ENCODE measurements around the gene A3GALT2. TPM values are rescaled to one million over a fixed set of nuclear protein-coding genes. Genes with fewer than 3 reads are reported as not detected.

The A3GALT2 gene
- polyA plus RNA-seq, 3 donors, result not detected

DNA sequence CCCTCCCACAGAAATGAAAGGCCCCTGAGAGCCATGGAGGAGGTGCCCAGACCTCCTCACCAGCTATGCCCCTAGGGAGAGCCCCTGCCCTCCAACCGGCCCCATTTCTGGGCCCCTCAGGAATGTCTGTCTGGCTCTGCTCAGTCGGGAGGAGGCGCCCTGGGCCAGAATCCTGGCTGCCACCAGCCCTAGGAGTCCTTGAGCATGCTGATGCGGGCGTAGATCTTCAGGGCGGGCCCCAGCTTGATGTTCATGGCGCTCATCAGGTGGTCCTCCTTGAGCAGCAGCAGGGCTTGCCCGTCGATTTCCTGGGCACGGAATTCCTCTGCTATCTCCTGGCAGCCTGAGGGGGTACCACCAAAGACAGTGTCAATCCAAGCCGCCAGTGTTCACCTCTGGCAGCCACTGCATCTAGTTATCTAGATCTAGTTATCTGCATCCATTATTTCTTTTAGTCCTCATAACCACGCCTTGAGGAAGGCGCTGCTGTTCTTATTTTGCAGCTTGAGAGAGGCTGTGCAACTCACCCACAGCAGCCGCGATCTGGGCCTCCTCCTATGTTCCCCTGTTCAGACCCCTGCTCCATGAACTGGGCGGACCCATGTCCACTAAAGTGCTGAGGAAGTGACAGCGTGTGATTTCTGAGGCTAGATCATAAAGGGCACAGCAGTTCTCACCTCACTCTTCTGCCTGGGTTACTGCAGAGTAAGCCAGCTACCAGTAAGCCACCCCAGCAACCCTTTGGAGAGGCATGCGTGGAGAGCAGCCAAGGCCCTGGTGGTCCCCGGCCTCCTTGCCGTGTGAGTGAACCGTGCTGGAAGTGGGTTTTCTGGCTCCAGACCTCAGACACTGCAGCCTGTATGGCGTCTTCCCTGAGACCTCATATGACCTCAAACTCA, 4.0 kb upstream of the A3GALT2 start:
- Mint-ChIP-seq H3K27me3 (ENCODE audit: low read depth in 3 of 3) (peaks cover 0 to 4% (median 0%) of the 10 kb centered on the region in 3 donors), H3K36me3 (peaks cover 57 to 77% of the 10 kb centered on the region in 2 donors), H3K27ac (peak overlapping the region in 3 of 7 donors; percentile 46 to 73 (median 61)), H3K4me1 (peaks cover 43% of the 10 kb centered on the region), H3K9me3 (no peaks in the 10 kb centered on the region), H3K4me3 (no peak overlapping the region)
- Histone ChIP-seq H3K9me3 (replicated peaks in 1 of 2; ENCODE audit: control insufficient read depth in 1 of 2, insufficient read depth in 1 of 2, low read length in 2 of 2) (no peaks in the 10 kb centered on the region), H3K4me1 (ENCODE audit: control insufficient read depth in 1 of 2, insufficient read depth in 2 of 2, low read length in 2 of 2) (peaks cover 44 to 46% of the 10 kb centered on the region in 2 donors), H3K9ac (ENCODE audit: insufficient read depth, low read length, poor library complexity, severe bottlenecking) (no peak overlapping the region), H3K4me3 (replicated peaks in 1 of 3; ENCODE audit: low read depth in 2 of 3, low read length in 3 of 3) (no peak overlapping the region), H3K36me3 (replicated peaks in 1 of 2; ENCODE audit: control insufficient read depth in 1 of 2, insufficient read depth in 2 of 2, low read length in 2 of 2) (peaks cover 64 to 69% of the 10 kb centered on the region in 2 donors), H3K27me3 (ENCODE audit: control insufficient read depth in 2 of 2, insufficient read depth in 2 of 2, low read length in 2 of 2) (no peaks in the 10 kb centered on the region), H3K27ac (ENCODE audit: low read depth in 1 of 2, low read length in 2 of 2) (peak overlapping the region; percentile 10 to 81), H3K79me2 (ENCODE audit: insufficient read depth, low read length) (peaks cover 12% of the 10 kb centered on the region), H2AFZ (ENCODE audit: insufficient read depth, low read depth, low read length, poor library complexity, severe bottlenecking) (no peak overlapping the region), H3K4me2 (replicated peaks; ENCODE audit: extremely low read depth, low read length, poor library complexity, severe bottlenecking) (no peak overlapping the region), H4K20me1 (ENCODE audit: insufficient read depth, low read length) (peaks cover 64% of the 10 kb centered on the region)
- DNase-seq, result no peak
- intact Hi-C loops (cut with micrococcal nuclease), result loop anchor here in 1 of 2 donors (5.0 kb wide), 1 partner anchor 37 kb away; no protein-coding TSS in a partner anchor
- TF ChIP-seq, protein P1, sequence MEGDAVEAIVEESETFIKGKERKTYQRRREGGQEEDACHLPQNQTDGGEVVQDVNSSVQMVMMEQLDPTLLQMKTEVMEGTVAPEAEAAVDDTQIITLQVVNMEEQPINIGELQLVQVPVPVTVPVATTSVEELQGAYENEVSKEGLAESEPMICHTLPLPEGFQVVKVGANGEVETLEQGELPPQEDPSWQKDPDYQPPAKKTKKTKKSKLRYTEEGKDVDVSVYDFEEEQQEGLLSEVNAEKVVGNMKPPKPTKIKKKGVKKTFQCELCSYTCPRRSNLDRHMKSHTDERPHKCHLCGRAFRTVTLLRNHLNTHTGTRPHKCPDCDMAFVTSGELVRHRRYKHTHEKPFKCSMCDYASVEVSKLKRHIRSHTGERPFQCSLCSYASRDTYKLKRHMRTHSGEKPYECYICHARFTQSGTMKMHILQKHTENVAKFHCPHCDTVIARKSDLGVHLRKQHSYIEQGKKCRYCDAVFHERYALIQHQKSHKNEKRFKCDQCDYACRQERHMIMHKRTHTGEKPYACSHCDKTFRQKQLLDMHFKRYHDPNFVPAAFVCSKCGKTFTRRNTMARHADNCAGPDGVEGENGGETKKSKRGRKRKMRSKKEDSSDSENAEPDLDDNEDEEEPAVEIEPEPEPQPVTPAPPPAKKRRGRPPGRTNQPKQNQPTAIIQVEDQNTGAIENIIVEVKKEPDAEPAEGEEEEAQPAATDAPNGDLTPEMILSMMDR (IDR thresholded peaks at IDR 0.05), result no peak
- WGBS (ENCODE audit: insufficient coverage), result 93% methylated on average over 20 of the region's 22 CpGs

DNA sequence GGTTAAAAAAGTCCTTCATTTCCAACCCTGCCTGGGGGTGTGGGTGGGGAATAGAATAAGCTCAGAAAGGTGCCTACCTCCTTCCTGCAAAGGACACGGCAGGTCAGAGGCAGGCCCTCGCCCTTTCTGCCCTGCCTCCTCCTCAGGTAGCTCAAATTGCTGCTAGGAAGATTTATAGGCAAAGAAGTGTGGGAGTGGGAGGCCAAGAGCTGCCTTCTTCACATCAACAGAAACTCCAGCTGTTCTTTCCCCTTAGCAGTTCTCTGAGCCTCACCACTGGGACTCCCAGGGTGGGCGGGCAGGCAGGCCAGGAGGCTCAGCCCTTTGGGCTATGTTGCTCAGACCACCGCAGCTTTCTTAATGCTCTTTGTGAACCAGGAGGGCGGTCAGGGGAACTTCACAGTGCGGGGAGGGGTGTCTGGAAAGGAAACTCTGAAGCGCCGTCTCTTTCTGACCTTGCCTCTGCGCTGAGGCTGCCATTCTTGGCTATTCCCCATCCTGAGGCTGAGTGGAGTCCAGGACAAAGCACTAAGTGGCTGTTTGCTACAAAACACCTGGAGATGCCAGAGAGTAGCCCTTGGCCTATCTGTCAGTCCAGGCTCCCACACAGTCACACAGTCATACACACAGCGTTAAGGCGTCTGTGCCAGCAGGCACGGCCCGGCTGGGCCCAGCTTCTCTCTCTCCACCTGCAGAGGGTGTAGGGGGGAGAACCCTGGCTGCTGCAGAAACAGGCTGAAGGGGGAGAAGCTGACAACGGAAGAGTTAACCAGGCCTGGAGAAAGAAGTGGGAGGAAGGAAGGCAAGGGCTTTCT, 3.0 kb upstream of the A3GALT2 start:
- no peaks in the 10 kb centered on the region for H3K9me3 Mint-ChIP-seq
- Histone ChIP-seq H3K4me1 (ENCODE audit: control insufficient read depth in 1 of 2, insufficient read depth in 2 of 2, low read length in 2 of 2) (peaks cover 37% of the 10 kb centered on the region in 2 donors), H3K27ac (ENCODE audit: low read depth in 1 of 2, low read length in 2 of 2) (no peak overlapping the region), H3K4me3 (replicated peaks in 1 of 3; ENCODE audit: low read depth in 2 of 3, low read length in 3 of 3) (no peak overlapping the region), H3K79me2 (ENCODE audit: insufficient read depth, low read length) (peaks cover 12% of the 10 kb centered on the region), H3K27me3 (ENCODE audit: control insufficient read depth in 2 of 2, insufficient read depth in 2 of 2, low read length in 2 of 2) (no peaks in the 10 kb centered on the region), H3K9me3 (replicated peaks in 1 of 2; ENCODE audit: control insufficient read depth in 1 of 2, insufficient read depth in 1 of 2, low read length in 2 of 2) (no peaks in the 10 kb centered on the region), H3K9ac (ENCODE audit: insufficient read depth, low read length, poor library complexity, severe bottlenecking) (no peak overlapping the region), H3K4me2 (replicated peaks; ENCODE audit: extremely low read depth, low read length, poor library complexity, severe bottlenecking) (no peak overlapping the region), H4K20me1 (ENCODE audit: insufficient read depth, low read length) (peaks cover 56% of the 10 kb centered on the region), H2AFZ (ENCODE audit: insufficient read depth, low read depth, low read length, poor library complexity, severe bottlenecking) (no peak overlapping the region), H3K36me3 (replicated peaks in 1 of 2; ENCODE audit: control insufficient read depth in 1 of 2, insufficient read depth in 2 of 2, low read length in 2 of 2) (peaks cover 53 to 59% of the 10 kb centered on the region in 2 donors)
- peak overlapping the region in 4 of 7 donors; percentile 33 to 81 (median 46) for H3K27ac Mint-ChIP-seq
- peaks cover 47 to 67% of the 10 kb centered on the region in 2 donors for H3K36me3 Mint-ChIP-seq
- H3K27me3 Mint-ChIP-seq (ENCODE audit: low read depth in 3 of 3), result peaks cover 0 to 3% (median 0%) of the 10 kb centered on the region in 3 donors
- no peak overlapping the region for H3K4me3 Mint-ChIP-seq
- TF ChIP-seq, protein P1 (IDR thresholded peaks at IDR 0.05), result no peak
- H3K4me1 Mint-ChIP-seq, result peaks cover 35% of the 10 kb centered on the region
- DNase-seq, result no peak
- intact Hi-C loops (cut with micrococcal nuclease), result no loop called here
- 95% methylated on average over 6 of the region's 14 CpGs for WGBS (ENCODE audit: insufficient coverage)

Data from CD14-positive monocyte (primary cell).